Measurements from ENCODE around the gene ICAM3.

The ICAM3 gene

DNA sequence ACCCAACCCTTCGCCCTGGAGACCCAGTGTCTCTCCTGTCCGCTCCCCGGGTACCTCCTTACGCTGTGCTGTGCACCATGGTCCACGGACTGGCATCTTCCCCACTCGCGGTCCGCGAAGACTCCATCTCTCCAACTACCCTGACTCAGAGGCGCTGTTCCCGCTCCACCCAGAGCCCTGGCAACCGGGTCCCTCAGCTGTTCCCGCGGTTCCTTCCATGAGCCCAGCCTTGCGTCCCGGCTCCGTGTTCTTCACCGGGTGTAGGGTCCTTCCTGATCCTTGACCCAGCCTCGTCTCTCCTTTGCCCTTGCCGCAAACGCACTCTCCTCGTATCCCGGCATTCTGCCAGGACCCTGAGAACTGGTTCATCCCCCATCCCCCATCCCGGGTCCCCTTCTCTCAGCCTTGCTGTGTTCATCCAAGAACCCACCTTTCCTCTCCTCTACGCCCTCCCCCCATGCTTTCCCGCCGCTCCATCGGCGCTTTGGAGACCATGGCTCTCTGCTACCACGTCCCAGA, 49.0 kb downstream of the ICAM3 start:
- peaks cover 9% of the 10 kb centered on the region for H3K36me3 ChIP-seq (ENCODE audit: control insufficient read depth, low read length)
- H3K4me2 ChIP-seq (ENCODE audit: low read length), result peak overlapping the region; percentile 95
- no peaks in the 10 kb centered on the region for H3K9me3 ChIP-seq (ENCODE audit: control insufficient read depth, insufficient read depth, low read length)
- H4K20me1 ChIP-seq (ENCODE audit: control insufficient read depth, insufficient read depth, low read depth, low read length), result no peaks in the 10 kb centered on the region
- peak overlapping the region; percentile 81 for H3K4me3 ChIP-seq (ENCODE audit: low read length)
- peaks cover 80% of the 10 kb centered on the region for H3K4me1 ChIP-seq (ENCODE audit: control insufficient read depth, low read length)
- H3K79me2 ChIP-seq (ENCODE audit: control insufficient read depth, low read length), result no peaks in the 10 kb centered on the region
- no peak overlapping the region for H3K27ac ChIP-seq (ENCODE audit: low read depth, low read length)
- peaks cover 27% of the 10 kb centered on the region for H3K27me3 ChIP-seq (ENCODE audit: control insufficient read depth, low read length)
- peaks cover 15% of the 10 kb centered on the region for H3F3A ChIP-seq (ENCODE audit: control insufficient read depth, insufficient read depth)
- H3K9me2 ChIP-seq (replicated peaks; ENCODE audit: control insufficient read depth, low read length), result no peaks in the 10 kb centered on the region
- no peak; the same call in 1 of the 2 replicates for TF ChIP-seq EZH2phosphoT487 (IDR thresholded peaks at IDR 0.05; ENCODE audit: borderline replicate concordance, low read length)
- TF ChIP-seq CTCF (IDR thresholded peaks at IDR 0.05; ENCODE audit: low read depth, low read length, poor library complexity, severe bottlenecking), result no peak

DNA sequence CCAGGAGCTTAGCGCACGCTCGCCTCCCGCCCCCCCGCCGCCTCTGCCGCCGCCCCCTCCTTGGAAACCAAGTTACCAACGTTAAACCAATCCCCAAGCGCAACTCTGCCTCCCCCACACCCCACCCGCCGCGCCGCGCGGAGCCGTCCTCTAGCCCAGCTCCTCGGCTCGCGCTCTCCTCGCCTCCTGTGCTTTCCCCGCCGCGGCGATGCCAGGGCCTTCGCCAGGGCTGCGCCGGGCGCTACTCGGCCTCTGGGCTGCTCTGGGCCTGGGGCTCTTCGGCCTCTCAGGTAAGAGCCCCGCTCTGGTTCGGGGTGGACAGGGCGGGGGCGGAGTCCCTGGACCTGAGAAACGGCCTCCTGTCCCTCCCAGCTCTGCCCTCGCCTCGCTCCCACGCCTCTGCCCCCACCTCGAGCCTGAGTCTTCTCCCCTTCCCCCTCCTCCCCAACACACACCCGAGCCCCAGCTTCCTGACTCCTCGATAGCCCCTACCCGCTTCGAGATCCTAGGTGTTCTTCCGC, 49.5 kb downstream of the ICAM3 start, which contains the start of gene ICAM5:
Gene ICAM5, plus strand, starts transcription at position 117 of the 521 bp plus-strand sequence. Its CDS starts 92 bp downstream, at position 209.
- H3K27ac ChIP-seq (ENCODE audit: low read depth, low read length), result peak within 1 kb of the TSS; percentile 66
- H3K9me2 ChIP-seq (replicated peaks; ENCODE audit: control insufficient read depth, low read length), result no peaks in the 10 kb centered on the region
- peaks cover 14% of the 10 kb centered on the region for H3K36me3 ChIP-seq (ENCODE audit: control insufficient read depth, low read length)
- no peaks in the 10 kb centered on the region for H3K9me3 ChIP-seq (ENCODE audit: control insufficient read depth, insufficient read depth, low read length)
- H3K4me2 ChIP-seq (ENCODE audit: low read length), result peak within 1 kb of the TSS; percentile 95
- peaks cover 15% of the 10 kb centered on the region for H3F3A ChIP-seq (ENCODE audit: control insufficient read depth, insufficient read depth)
- no peaks in the 10 kb centered on the region for H4K20me1 ChIP-seq (ENCODE audit: control insufficient read depth, insufficient read depth, low read depth, low read length)
- no peaks in the 10 kb centered on the region for H3K79me2 ChIP-seq (ENCODE audit: control insufficient read depth, low read length)
- peak within 1 kb of the TSS; percentile 81 for H3K4me3 ChIP-seq (ENCODE audit: low read length)
- TF ChIP-seq EZH2phosphoT487 (IDR thresholded peaks at IDR 0.05; ENCODE audit: borderline replicate concordance, low read length), result no peak
- peaks cover 80% of the 10 kb centered on the region for H3K4me1 ChIP-seq (ENCODE audit: control insufficient read depth, low read length)
- H3K27me3 ChIP-seq (ENCODE audit: control insufficient read depth, low read length), result peaks cover 27% of the 10 kb centered on the region

DNA sequence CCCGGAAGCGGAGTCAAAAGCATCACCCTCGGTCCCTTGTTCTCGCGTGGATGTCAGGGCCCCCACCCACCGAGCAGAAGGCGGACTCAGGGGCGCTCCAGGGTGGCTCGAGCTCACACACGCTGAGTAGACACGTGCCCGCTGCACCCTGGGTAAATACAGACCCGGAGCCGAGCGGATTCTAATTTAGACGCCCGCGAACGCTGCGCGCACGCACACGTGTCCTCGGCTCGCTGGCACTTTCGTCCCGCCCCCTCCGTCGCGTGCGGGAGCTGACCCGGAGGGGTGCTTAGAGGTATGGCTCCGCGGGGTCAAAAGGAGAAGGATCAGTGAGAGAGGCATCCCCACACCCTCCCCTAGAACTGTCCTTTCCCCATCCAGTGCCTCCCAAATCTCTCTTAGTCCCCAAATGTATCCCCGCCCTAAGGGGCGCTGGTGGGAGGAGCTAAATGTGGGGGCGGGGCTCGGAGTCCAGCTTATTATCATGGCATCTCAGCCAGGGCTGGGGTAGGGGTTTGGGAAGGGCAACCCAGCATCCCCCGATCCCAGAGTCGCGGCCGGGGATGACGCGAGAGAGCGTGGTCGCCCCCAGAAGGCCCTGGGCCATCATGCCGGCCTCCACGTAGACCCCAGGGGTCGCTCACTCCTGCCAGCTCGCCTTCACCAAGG, 50.1 kb downstream of the ICAM3 start:
- H3K27me3 ChIP-seq (ENCODE audit: control insufficient read depth, low read length), result peaks cover 27% of the 10 kb centered on the region
- H3K36me3 ChIP-seq (ENCODE audit: control insufficient read depth, low read length), result peaks cover 20% of the 10 kb centered on the region
- no peaks in the 10 kb centered on the region for H4K20me1 ChIP-seq (ENCODE audit: control insufficient read depth, insufficient read depth, low read depth, low read length)
- peak overlapping the region; percentile 95 for H3K4me2 ChIP-seq (ENCODE audit: low read length)
- H3K9me3 ChIP-seq (ENCODE audit: control insufficient read depth, insufficient read depth, low read length), result no peaks in the 10 kb centered on the region
- no peak for TF ChIP-seq EZH2phosphoT487 (IDR thresholded peaks at IDR 0.05; ENCODE audit: borderline replicate concordance, low read length)
- no peak for TF ChIP-seq CTCF (IDR thresholded peaks at IDR 0.05; ENCODE audit: low read depth, low read length, poor library complexity, severe bottlenecking)
- H3K79me2 ChIP-seq (ENCODE audit: control insufficient read depth, low read length), result no peaks in the 10 kb centered on the region
- H3K9me2 ChIP-seq (replicated peaks; ENCODE audit: control insufficient read depth, low read length), result no peaks in the 10 kb centered on the region
- H3K27ac ChIP-seq (ENCODE audit: low read depth, low read length), result peak overlapping the region; percentile 66
- peaks cover 82% of the 10 kb centered on the region for H3K4me1 ChIP-seq (ENCODE audit: control insufficient read depth, low read length)
- H3K4me3 ChIP-seq (ENCODE audit: low read length), result peak overlapping the region; percentile 81
- H3F3A ChIP-seq (ENCODE audit: control insufficient read depth, insufficient read depth), result peaks cover 15% of the 10 kb centered on the region

DNA sequence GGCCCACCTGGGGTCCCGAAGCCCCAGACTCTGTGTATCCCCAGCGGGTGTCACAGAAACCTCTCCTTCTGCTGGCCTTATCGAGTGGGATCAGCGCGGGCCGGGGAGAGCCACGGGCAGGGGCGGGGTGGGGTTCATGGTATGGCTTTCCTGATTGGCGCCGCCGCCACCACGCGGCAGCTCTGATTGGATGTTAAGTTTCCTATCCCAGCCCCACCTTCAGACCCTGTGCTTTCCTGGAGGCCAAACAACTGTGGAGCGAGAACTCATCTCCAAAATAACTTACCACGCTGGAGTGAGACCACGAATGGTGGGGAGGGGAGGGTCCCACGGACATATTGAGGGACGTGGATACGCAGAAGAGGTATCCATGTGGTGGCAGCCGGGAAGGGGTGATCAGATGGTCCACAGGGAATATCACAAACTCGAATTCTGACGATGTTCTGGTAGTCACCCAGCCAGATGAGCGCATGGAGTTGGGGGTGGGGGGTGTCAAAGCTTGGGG, 50.7 kb downstream of the ICAM3 start:
- TF ChIP-seq EZH2phosphoT487 (IDR thresholded peaks at IDR 0.05; ENCODE audit: borderline replicate concordance, low read length), result no peak
- TF ChIP-seq CTCF (IDR thresholded peaks at IDR 0.05; ENCODE audit: low read depth, low read length, poor library complexity, severe bottlenecking), result no peak
- Histone ChIP-seq H3K36me3 (ENCODE audit: control insufficient read depth, low read length) (peaks cover 26% of the 10 kb centered on the region), H3K79me2 (ENCODE audit: control insufficient read depth, low read length) (no peaks in the 10 kb centered on the region), H3K4me3 (ENCODE audit: low read length) (peak overlapping the region; percentile 81), H4K20me1 (ENCODE audit: control insufficient read depth, insufficient read depth, low read depth, low read length) (no peaks in the 10 kb centered on the region), H3K4me2 (ENCODE audit: low read length) (peak overlapping the region; percentile 95), H3K27me3 (ENCODE audit: control insufficient read depth, low read length) (peaks cover 27% of the 10 kb centered on the region), H3F3A (ENCODE audit: control insufficient read depth, insufficient read depth) (peaks cover 15% of the 10 kb centered on the region), H3K9me2 (replicated peaks; ENCODE audit: control insufficient read depth, low read length) (no peaks in the 10 kb centered on the region), H3K9me3 (ENCODE audit: control insufficient read depth, insufficient read depth, low read length) (no peaks in the 10 kb centered on the region), H3K27ac (ENCODE audit: low read depth, low read length) (peak overlapping the region; percentile 66), H3K4me1 (ENCODE audit: control insufficient read depth, low read length) (peaks cover 82% of the 10 kb centered on the region)
